K562 (cell line): ENCODE data around the gene RAP1A. TPM values are rescaled to one million over a fixed set of nuclear protein-coding genes. Genes with fewer than 3 reads are reported as not detected.
A peak's percentile ranks its signal among the peaks of the same experiment; 100 is the strongest.

Source experiments
- BCOR ChIP-seq: fragments of 450-650 bp; IDR thresholded peaks from 2 replicates; pipeline ENCODE4 v1.6.1; 2016
- HDGF ChIP-seq: fragments of 450-650 bp; IDR thresholded peaks from 2 replicates; pipeline ENCODE4 v1.6.1; 2016
- OTX1 ChIP-seq: fragments of 450-650 bp; formaldehyde crosslinking; IDR thresholded peaks from 2 replicates; pipeline ENCODE4 v1.4.0; 2022; ENCODE audit warnings: mild to moderate bottlenecking
- TOE1 ChIP-seq, 2 experiments: fragments of 450-650 bp in 1 of 2; sonication (generic) in 1 of 2; formaldehyde crosslinking in 1 of 2; IDR thresholded peaks; 2 replicates each; pipeline versions ENCODE4 v1.7.1 to v1.8.0; 2016 to 2022; ENCODE audit warnings: borderline replicate concordance in 2 of 2, mild to moderate bottlenecking in 2 of 2, antibody characterized with exemption in 1 of 2, inconsistent platforms in 1 of 2, low read depth in 1 of 2, missing genetic modification reagents in 1 of 2, moderate library complexity in 1 of 2
- polyA plus RNA-seq, 8 experiments: library from polyadenylated mRNA; depleted of rRNA in 4 of 8; stranded (reverse) in 5 of 8; unstranded in 3 of 8; fragments of >200 nt; fragmentation: Nextera tagmentation in 2 of 8; fragmentation: Illumina TruSeq in 1 of 8; extraction: Ambion mirVana in 2 of 8; extraction: Trizol in 1 of 8; gene quantifications; 2 replicates each; pipeline versions ENCODE4 v1.2.1 to v1.2.3, GENCODE V29; 2011 to 2014; ENCODE audit warnings: inconsistent platforms in 1 of 8, missing spikeins in 1 of 8
- total RNA-seq, 7 experiments: library from RNA; depleted of rRNA in 6 of 7; stranded (reverse); fragments of >200 nt in 6 of 7; fragmentation: Illumina TruSeq in 2 of 7; extraction: Trizol in 2 of 7; gene quantifications; 2 replicates each; pipeline versions ENCODE4 v1.2.1 to v1.2.3, GENCODE V29; 2011 to 2021; ENCODE audit warnings: low replicate concordance in 1 of 7
- TF ChIP-seq, protein P1 (sequence below): fragments of 250-450 bp; sonication (Bioruptor Pico); IDR thresholded peaks from 2 replicates; pipeline ENCODE4 v1.4.0; 2020; ENCODE audit warnings: borderline replicate concordance
- TF ChIP-seq, protein P2 (sequence below): fragments of 450-650 bp; IDR thresholded peaks from one replicate; pipeline ENCODE4 v1.6.1; 2018; ENCODE audit warnings: mild to moderate bottlenecking, moderate library complexity; ENCODE audit not compliant: partially characterized antibody
- TF ChIP-seq, protein P3 (sequence below): fragments of 450-650 bp; formaldehyde crosslinking; conservative IDR thresholded peaks from 2 replicates; pipeline ENCODE4 v1.4.0; 2022; ENCODE audit warnings: mild to moderate bottlenecking, missing genetic modification characterization
- TF ChIP-seq, protein P4 (sequence below), 2 experiments: fragments of 450-650 bp in 1 of 2; sonication (generic) in 1 of 2; formaldehyde crosslinking in 1 of 2; IDR thresholded peaks; 2 replicates each; pipeline versions ENCODE4 v1.7.1 to v1.9.0; 2016 to 2022; ENCODE audit warnings: inconsistent platforms in 1 of 2, mild to moderate bottlenecking in 1 of 2, missing genetic modification reagents in 1 of 2
- TF ChIP-seq, protein P5 (sequence below): fragments of 250-450 bp; sonication (Bioruptor Pico); IDR thresholded peaks from 2 replicates; pipeline ENCODE4 v1.5.0; 2022; ENCODE audit warnings: mild to moderate bottlenecking

The RAP1A gene
- total and polyA plus RNA-seq, 9 of the 15 experiments (the other 6 are each of a cell fraction or from before 2014, with no cell fraction given): 13.4 to 86.2 (median 32.5) TPM

DNA sequence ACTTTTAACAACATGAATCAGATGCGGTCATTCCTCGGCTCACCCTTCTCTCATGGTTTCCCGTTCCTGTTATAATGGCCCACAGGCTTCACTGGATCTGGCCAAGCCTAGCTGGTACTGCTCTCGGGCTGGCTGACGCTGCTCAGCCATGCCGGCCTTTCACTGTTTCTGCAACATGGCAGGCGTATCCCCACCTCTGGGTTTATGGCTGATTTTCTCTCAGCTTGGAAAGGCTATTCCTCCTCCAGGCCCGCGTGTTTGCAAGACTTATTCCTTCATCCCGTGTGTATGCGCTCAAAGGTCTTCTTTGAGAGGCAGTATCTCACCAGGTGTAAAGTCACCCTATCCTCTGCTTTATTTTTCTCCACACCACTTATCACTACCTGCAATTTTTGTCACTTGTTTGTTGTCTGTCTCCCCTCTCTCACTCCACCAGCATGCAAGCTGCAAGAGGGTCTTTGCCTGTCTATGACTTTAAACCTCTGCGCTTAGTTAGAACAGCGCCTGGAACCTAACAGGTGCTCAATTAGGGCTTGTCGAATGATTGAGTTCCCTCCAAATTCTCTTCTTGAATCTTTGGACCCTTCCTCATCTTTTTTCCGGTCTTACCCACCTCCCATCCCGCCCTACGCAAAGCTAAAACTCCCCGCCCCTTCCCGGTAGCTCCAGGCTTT, 491 bp upstream of the RAP1A start (continued):
- TF ChIP-seq OTX1 (CRISPR knock-in tag) (0 out of 2 replicates have a peak, but pooled peaks have one; percentile 55), HDGF (peak; percentile 66; the same call in 1 of the 2 replicates), BCOR (peak; percentile 71), TOE1 (IDR thresholded peaks at IDR 0.05; ENCODE audit: borderline replicate concordance) (peak; percentile 74; the same call in 1 of the 2 replicates), TOE1 (CRISPR knock-in tag; IDR thresholded peaks at IDR 0.05; ENCODE audit: borderline replicate concordance, low read depth) (no peak)
- TF ChIP-seq, protein P1, sequence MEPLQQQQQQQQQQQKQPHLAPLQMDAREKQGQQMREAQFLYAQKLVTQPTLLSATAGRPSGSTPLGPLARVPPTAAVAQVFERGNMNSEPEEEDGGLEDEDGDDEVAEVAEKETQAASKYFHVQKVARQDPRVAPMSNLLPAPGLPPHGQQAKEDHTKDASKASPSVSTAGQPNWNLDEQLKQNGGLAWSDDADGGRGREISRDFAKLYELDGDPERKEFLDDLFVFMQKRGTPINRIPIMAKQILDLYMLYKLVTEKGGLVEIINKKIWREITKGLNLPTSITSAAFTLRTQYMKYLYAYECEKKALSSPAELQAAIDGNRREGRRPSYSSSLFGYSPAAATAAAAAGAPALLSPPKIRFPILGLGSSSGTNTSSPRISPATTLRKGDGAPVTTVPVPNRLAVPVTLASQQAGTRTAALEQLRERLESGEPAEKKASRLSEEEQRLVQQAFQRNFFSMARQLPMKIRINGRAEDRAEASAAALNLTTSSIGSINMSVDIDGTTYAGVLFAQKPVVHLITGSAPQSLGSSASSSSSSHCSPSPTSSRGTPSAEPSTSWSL (CRISPR knock-in tag): no peak
- TF ChIP-seq, protein P2, sequence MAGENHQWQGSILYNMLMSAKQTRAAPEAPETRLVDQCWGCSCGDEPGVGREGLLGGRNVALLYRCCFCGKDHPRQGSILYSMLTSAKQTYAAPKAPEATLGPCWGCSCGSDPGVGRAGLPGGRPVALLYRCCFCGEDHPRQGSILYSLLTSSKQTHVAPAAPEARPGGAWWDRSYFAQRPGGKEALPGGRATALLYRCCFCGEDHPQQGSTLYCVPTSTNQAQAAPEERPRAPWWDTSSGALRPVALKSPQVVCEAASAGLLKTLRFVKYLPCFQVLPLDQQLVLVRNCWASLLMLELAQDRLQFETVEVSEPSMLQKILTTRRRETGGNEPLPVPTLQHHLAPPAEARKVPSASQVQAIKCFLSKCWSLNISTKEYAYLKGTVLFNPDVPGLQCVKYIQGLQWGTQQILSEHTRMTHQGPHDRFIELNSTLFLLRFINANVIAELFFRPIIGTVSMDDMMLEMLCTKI: no peak
- TF ChIP-seq, protein P3, sequence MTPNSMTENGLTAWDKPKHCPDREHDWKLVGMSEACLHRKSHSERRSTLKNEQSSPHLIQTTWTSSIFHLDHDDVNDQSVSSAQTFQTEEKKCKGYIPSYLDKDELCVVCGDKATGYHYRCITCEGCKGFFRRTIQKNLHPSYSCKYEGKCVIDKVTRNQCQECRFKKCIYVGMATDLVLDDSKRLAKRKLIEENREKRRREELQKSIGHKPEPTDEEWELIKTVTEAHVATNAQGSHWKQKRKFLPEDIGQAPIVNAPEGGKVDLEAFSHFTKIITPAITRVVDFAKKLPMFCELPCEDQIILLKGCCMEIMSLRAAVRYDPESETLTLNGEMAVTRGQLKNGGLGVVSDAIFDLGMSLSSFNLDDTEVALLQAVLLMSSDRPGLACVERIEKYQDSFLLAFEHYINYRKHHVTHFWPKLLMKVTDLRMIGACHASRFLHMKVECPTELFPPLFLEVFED (CRISPR knock-in tag): 0 out of 2 replicates have a peak, but pooled peaks have one; percentile 22
- TF ChIP-seq, protein P4, sequence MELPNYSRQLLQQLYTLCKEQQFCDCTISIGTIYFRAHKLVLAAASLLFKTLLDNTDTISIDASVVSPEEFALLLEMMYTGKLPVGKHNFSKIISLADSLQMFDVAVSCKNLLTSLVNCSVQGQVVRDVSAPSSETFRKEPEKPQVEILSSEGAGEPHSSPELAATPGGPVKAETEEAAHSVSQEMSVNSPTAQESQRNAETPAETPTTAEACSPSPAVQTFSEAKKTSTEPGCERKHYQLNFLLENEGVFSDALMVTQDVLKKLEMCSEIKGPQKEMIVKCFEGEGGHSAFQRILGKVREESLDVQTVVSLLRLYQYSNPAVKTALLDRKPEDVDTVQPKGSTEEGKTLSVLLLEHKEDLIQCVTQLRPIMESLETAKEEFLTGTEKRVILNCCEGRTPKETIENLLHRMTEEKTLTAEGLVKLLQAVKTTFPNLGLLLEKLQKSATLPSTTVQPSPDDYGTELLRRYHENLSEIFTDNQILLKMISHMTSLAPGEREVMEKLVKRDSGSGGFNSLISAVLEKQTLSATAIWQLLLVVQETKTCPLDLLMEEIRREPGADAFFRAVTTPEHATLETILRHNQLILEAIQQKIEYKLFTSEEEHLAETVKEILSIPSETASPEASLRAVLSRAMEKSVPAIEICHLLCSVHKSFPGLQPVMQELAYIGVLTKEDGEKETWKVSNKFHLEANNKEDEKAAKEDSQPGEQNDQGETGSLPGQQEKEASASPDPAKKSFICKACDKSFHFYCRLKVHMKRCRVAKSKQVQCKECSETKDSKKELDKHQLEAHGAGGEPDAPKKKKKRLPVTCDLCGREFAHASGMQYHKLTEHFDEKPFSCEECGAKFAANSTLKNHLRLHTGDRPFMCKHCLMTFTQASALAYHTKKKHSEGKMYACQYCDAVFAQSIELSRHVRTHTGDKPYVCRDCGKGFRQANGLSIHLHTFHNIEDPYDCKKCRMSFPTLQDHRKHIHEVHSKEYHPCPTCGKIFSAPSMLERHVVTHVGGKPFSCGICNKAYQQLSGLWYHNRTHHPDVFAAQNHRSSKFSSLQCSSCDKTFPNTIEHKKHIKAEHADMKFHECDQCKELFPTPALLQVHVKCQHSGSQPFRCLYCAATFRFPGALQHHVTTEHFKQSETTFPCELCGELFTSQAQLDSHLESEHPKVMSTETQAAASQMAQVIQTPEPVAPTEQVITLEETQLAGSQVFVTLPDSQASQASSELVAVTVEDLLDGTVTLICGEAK (IDR thresholded peaks at IDR 0.05): peak; percentile 38; the same call in 1 of the 2 replicates
- TF ChIP-seq, protein P4 (CRISPR knock-in tag; IDR thresholded peaks at IDR 0.05): no peak
- TF ChIP-seq, protein P5, sequence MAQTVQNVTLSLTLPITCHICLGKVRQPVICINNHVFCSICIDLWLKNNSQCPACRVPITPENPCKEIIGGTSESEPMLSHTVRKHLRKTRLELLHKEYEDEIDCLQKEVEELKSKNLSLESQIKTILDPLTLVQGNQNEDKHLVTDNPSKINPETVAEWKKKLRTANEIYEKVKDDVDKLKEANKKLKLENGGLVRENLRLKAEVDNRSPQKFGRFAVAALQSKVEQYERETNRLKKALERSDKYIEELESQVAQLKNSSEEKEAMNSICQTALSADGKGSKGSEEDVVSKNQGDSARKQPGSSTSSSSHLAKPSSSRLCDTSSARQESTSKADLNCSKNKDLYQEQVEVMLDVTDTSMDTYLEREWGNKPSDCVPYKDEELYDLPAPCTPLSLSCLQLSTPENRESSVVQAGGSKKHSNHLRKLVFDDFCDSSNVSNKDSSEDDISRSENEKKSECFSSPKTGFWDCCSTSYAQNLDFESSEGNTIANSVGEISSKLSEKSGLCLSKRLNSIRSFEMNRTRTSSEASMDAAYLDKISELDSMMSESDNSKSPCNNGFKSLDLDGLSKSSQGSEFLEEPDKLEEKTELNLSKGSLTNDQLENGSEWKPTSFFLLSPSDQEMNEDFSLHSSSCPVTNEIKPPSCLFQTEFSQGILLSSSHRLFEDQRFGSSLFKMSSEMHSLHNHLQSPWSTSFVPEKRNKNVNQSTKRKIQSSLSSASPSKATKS (CRISPR knock-in tag): 0 out of 2 replicates have a peak, but pooled peaks have one; percentile 54
